Aorta (tissue), 5 donors: ENCODE data around the gene AGBL4. TPM values are rescaled to one million over a fixed set of nuclear protein-coding genes. Genes with fewer than 3 reads are reported as not detected.

Source experiments
- ATAC-seq: fragments of 200-7000 bp; cut with Tn5 transposase; one replicate; pipeline ENCODE4 v1.9.1; 2022; ENCODE audit warnings: moderate library complexity; ENCODE audit not compliant: low FRiP score
- DNase-seq, 2 donors: peaks; one replicate each; pipeline ENCODE4 v3.0.0-alpha.2; 2020
- H3K27ac ChIP-seq, 2 donors: one replicate each; pipeline ENCODE4 v1.5.1; 2013; ENCODE audit warnings: low read length in 2 of 2, mild to moderate bottlenecking in 2 of 2, moderate library complexity in 2 of 2, control low read depth in 1 of 2, inconsistent platforms in 1 of 2, low read depth in 1 of 2
- H3K27me3 ChIP-seq, 2 donors: one replicate each; pipeline ENCODE4 v1.6.1; 2013; ENCODE audit warnings: control low read depth in 1 of 2, low read length in 1 of 2, mild to moderate bottlenecking in 1 of 2, moderate library complexity in 1 of 2; ENCODE audit not compliant: insufficient read depth in 2 of 2, control insufficient read depth in 1 of 2
- H3K36me3 ChIP-seq, 2 donors: one replicate each; pipeline ENCODE4 v1.6.1; 2013; ENCODE audit warnings: control low read depth in 1 of 2, low read length in 1 of 2, mild to moderate bottlenecking in 1 of 2; ENCODE audit not compliant: insufficient read depth in 2 of 2, control insufficient read depth in 1 of 2
- H3K4me1 ChIP-seq, 2 donors: one replicate each; pipeline ENCODE4 v1.6.1; 2013; ENCODE audit warnings: low read length in 2 of 2, control low read depth in 1 of 2, mild to moderate bottlenecking in 1 of 2, moderate library complexity in 1 of 2; ENCODE audit not compliant: insufficient read depth in 2 of 2, control insufficient read depth in 1 of 2
- H3K4me3 ChIP-seq, 2 donors: one replicate each; pipeline ENCODE4 v1.5.1; 2013; ENCODE audit warnings: low read length in 2 of 2, control low read depth in 1 of 2, mild to moderate bottlenecking in 1 of 2
- H3K9me3 ChIP-seq: one replicate; pipeline ENCODE4 v1.6.1; 2013; ENCODE audit warnings: mild to moderate bottlenecking, low read length; ENCODE audit not compliant: control insufficient read depth
- WGBS, 2 donors: extraction: QIAGEN DNeasy Blood & Tissue Kit; methylation state at CpG; one replicate each; pipeline ENCODE4 v1.1.7; 2013; 5-methylcytosine and 5-hydroxymethylcytosine counted together
- intact Hi-C, 2 donors: fragments of 100-400 bp; cut with DNase I; formaldehyde crosslinking; loops; one replicate each; pipeline versions ENCODE4 v1.14.2 to v1.15.0; 2022
- polyA plus RNA-seq, 2 donors: library from polyadenylated mRNA; stranded (reverse); fragments of 200-250 nt; gene quantifications; one replicate each; pipeline ENCODE4 v1.2.3, GENCODE V29; 2013
- total RNA-seq, 2 donors: library from RNA; stranded (reverse); fragmentation: NEBNext Ultra II Directional; extraction: Animal tissue kit (Norgen Biotek cat#: 25700); gene quantifications; one replicate each; pipeline ENCODE4 v1.2.1, GENCODE V29; 2021
- donor health status: healthy with polysubstance abuse.
- donor health status: Bipolar disorder and iron deficiency.
- donor health status: DM: no; HTN: no; CAD: no.
- donor health status: DM: no; HTN: no; CAD: no.
- donor health status: DM: yes; HTN: yes; CAD: no.

AGBL4 gene
- total and polyA plus RNA-seq, 4 donors = 0.18 TPM; not detected in 3

- Histone ChIP-seq H3K4me1 (no peaks in the 10 kb centered on the region), H3K27ac (no peak overlapping the region), H3K9me3 (no peaks in the 10 kb centered on the region), H3K36me3 (no peaks in the 10 kb centered on the region), H3K4me3 (no peak overlapping the region), H3K27me3 (no peaks in the 10 kb centered on the region)
- intact Hi-C loops = no loop called here
- WGBS, 2 donors = 78 to 79% methylated on average over 12 of the region's 12 CpGs
- ATAC-seq = no peak
- no peak for DNase-seq
Measured at GRCh38 chr1:48693674-48694320, 1330.0 kb downstream of the AGBL4 start.

- Histone ChIP-seq H3K4me3 (no peak overlapping the region), H3K27me3 (no peaks in the 10 kb centered on the region), H3K27ac (no peak overlapping the region), H3K9me3 (no peaks in the 10 kb centered on the region), H3K4me1 (no peaks in the 10 kb centered on the region), H3K36me3 (no peaks in the 10 kb centered on the region)
- 87 to 89% methylated on average over 11 of the region's 11 CpGs for WGBS, 2 donors
- ATAC-seq (no peak), DNase-seq (no peak)
- intact Hi-C loops = no loop called here
Measured at GRCh38 chr1:48693180-48693579, 1330.6 kb downstream of the AGBL4 start.

DNA sequence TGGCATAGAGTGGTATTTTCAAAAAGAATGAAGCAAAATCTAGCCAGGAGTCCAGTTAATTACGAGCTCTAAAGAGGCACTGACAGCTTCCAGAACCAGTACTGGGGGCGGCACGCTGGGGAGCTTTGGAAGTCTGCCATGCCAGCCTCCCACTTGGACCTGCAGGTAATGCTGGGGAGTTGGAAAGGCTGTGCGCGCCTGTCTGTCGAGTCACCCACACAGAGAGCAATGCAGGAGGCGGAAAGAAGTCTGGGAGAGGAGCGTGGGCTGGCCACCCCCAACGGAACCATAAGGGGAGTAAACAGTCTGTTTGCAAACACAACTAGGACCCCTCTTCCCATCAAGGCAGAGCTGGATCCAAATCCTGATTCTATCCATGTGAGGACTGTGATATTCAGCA is 1331.5 kb downstream of the AGBL4 start:
- Histone ChIP-seq H3K36me3 (no peaks in the 10 kb centered on the region), H3K9me3 (no peaks in the 10 kb centered on the region), H3K27ac (no peak overlapping the region), H3K4me3 (no peak overlapping the region), H3K4me1 (no peaks in the 10 kb centered on the region), H3K27me3 (no peaks in the 10 kb centered on the region)
- 79 to 82% methylated on average over 9 of the region's 9 CpGs for WGBS, 2 donors
- intact Hi-C loops = no loop called here
- ATAC-seq (no peak), DNase-seq (no peak)

- intact Hi-C loops = no loop called here
- Histone ChIP-seq H3K4me1 (no peaks in the 10 kb centered on the region), H3K27me3 (no peaks in the 10 kb centered on the region), H3K36me3 (no peaks in the 10 kb centered on the region), H3K27ac (no peak overlapping the region), H3K9me3 (no peaks in the 10 kb centered on the region), H3K4me3 (no peak overlapping the region)
- DNase-seq (no peak), ATAC-seq (no peak)
- WGBS, 2 donors = 88 to 91% methylated on average over 5 of the region's 5 CpGs
Measured at GRCh38 chr1:48691429-48692001, 1332.2 kb downstream of the AGBL4 start.

GRCh38 chr1:48688102-48688760 is 1335.5 kb downstream of the AGBL4 start:
- Histone ChIP-seq H3K27ac (no peak overlapping the region), H3K4me1 (peaks cover 3% of the 10 kb centered on the region in 2 donors), H3K27me3 (no peaks in the 10 kb centered on the region), H3K9me3 (no peaks in the 10 kb centered on the region), H3K4me3 (no peak overlapping the region), H3K36me3 (no peaks in the 10 kb centered on the region)
- DNase-seq = no peak
- ATAC-seq = no peak
- WGBS, 2 donors = 66 to 68% methylated on average over 3 of the region's 3 CpGs
- intact Hi-C loops = no loop called here

DNA sequence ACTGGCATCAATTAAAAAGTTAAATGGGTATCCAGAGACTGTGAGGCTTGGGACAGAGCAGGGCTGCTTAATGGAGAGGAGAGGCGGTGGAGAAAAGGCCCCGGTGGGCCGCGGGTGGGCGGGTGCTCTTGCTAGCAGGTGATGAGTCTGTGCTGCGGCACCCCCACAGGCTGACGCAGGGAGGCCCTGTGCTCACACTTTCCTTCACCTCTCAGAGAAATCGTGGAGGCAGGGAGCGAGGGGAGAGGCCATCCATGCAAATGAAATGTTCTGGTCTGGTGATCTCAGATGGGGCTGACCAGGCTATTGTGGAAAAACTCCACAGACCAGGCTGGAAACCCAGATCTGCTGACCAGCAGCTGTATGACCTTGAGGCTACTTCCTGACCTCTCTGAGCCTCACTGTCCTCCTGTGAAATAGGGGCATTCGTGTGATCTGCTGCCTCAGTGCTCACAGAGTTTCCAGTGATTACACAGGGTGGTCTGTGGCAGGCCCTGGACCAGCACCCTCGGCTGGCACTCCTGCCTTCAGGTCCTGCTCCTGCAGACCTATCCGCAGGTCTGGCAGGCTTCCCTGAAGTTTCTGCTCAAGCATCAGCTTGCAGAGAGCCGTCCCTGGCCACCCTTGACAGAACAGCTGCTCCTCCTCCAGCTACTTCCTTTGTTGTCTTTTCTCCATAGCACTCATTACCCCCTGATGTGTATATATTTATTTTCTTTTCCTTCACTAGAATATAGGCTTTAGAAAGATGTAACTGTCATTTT is 1336.3 kb downstream of the AGBL4 start:
- Histone ChIP-seq H3K36me3 (no peaks in the 10 kb centered on the region), H3K27ac (no peak overlapping the region), H3K4me1 (peaks cover 6 to 7% of the 10 kb centered on the region in 2 donors), H3K27me3 (no peaks in the 10 kb centered on the region), H3K9me3 (no peaks in the 10 kb centered on the region), H3K4me3 (no peak overlapping the region)
- DNase-seq (no peak), ATAC-seq (no peak)
- WGBS, 2 donors = 88 to 90% methylated on average over 13 of the region's 13 CpGs
- intact Hi-C loops = no loop called here

DNA sequence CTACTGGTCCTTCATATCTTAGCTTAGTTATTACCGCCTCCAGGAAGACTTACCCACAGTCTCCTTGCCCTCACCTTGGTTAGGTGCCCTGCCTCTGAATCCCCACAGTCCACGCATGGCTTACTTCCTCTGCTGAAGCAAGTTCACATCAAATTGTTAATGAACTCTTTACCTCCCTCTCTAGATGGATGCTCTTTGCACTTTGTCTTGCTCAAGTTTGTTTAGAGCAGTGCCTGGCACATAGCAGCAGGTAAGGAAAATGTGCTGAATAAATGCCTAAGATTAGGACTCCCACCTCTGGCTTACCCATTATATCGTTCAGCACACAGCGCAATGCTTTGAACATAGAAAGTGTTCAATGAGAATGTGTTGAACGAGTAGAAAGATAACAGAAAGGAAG is 1337.6 kb downstream of the AGBL4 start:
- intact Hi-C loops = no loop called here
- Histone ChIP-seq H3K27me3 (no peaks in the 10 kb centered on the region), H3K9me3 (no peaks in the 10 kb centered on the region), H3K27ac (no peak overlapping the region), H3K4me1 (peaks cover 7 to 10% of the 10 kb centered on the region in 2 donors), H3K4me3 (no peak overlapping the region), H3K36me3 (no peaks in the 10 kb centered on the region)
- DNase-seq (no peak), ATAC-seq (no peak)
- WGBS, 2 donors = 95 to 98% methylated on average over 5 of the region's 5 CpGs

DNA sequence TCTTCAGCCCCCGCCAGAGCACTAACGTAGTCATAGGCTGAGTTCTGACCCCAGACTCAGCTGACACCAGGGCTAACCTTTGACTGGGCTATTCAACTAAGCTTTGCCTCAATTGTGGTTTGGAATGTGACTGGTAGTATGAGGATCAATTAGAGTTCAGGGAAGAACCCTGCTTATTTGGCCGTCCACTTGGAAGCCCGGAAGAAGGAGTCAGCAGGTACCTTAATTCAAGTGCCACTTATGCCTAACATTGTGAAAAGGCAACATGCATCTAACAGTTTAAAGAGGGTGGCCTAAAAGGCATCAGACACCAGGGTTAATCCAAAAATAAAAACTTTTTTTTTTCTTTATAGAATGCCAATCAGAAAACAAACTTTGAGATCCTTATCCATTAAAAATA is 1339.4 kb downstream of the AGBL4 start:
- H3K36me3 ChIP-seq = no peaks in the 10 kb centered on the region
- no peaks in the 10 kb centered on the region for H3K27me3 ChIP-seq
- whole genome bisulfite sequencing, 2 donors = 20 to 30% methylated on average over 4 of the region's 4 CpGs
- peak overlapping the region; percentile 96 to 99 for H3K27ac ChIP-seq
- H3K4me1 ChIP-seq = peaks cover 9 to 10% of the 10 kb centered on the region in 2 donors
- DNase-seq (no peak), ATAC-seq (no peak)
- no peak overlapping the region for H3K4me3 ChIP-seq
- no peaks in the 10 kb centered on the region for H3K9me3 ChIP-seq
- intact Hi-C loops = loop anchor here in 1 of 2 donors (5.0 kb wide), 2 partner anchors 93 to 123 kb away; partner anchors contain the start of gene BEND5
